Heart right ventricle (tissue), 16 donors: ENCODE measurements around the gene FGF7. TPM values are rescaled to one million over a fixed set of nuclear protein-coding genes. Genes with fewer than 3 reads are reported as not detected.
"Not testable (repeated sequence)": the region's sequence is repeated elsewhere in the genome, so short reads cannot be mapped to it uniquely, and the experiment has no call there.

Experiments used
- ATAC-seq, 8 donors: fragments of 200-7000 bp; cut with Tn5 transposase; one replicate each; pipeline ENCODE4 v1.9.1; 2020; ENCODE audit warnings: mild to moderate bottlenecking in 8 of 8, moderate library complexity in 8 of 8, moderate number of reproducible peaks in 1 of 8
- DNase-seq, 2 donors: peaks; one replicate each; pipeline ENCODE4 v3.0.0-alpha.2; 2020
- H3K27ac ChIP-seq, 10 donors: fragments of 200-600 bp; sonication (generic) in 2 of 10; one replicate each; pipeline versions ENCODE4 v1.5.0 to v1.8.0; 2020 to 2022; ENCODE audit warnings: mild to moderate bottlenecking in 3 of 10
- H3K27me3 ChIP-seq, 7 donors: fragments of 200-600 bp; one replicate each; pipeline ENCODE4 v1.8.0; 2021 to 2022; ENCODE audit warnings: mild to moderate bottlenecking in 2 of 7
- H3K36me3 ChIP-seq, 9 donors: fragments of 200-600 bp; sonication (generic) in 1 of 9; one replicate each; pipeline versions ENCODE4 v1.5.0 to v1.8.0; 2020 to 2022; ENCODE audit warnings: mild to moderate bottlenecking in 2 of 9
- H3K4me1 ChIP-seq, 9 donors: fragments of 200-600 bp; sonication (generic) in 1 of 9; one replicate each; pipeline versions ENCODE4 v1.5.0 to v1.8.0; 2020 to 2022; ENCODE audit warnings: mild to moderate bottlenecking in 4 of 9
- H3K4me3 ChIP-seq, 10 donors: fragments of 200-600 bp; sonication (generic) in 2 of 10; one replicate each; pipeline versions ENCODE4 v1.5.0 to v1.8.0; 2020 to 2022; ENCODE audit warnings: mild to moderate bottlenecking in 7 of 10, moderate library complexity in 2 of 10
- H3K9me3 ChIP-seq, 11 donors: fragments of 200-600 bp in 10 of 11; sonication (generic) in 2 of 11; one replicate each; pipeline versions ENCODE4 v1.5.0 to v1.8.0; 2013 to 2022; ENCODE audit warnings: mild to moderate bottlenecking in 2 of 11, control low read depth in 1 of 11, moderate library complexity in 1 of 11
- CTCF ChIP-seq, 9 donors: fragments of 200-600 bp; sonication (generic) in 2 of 9; IDR thresholded peaks; one replicate each; pipeline versions ENCODE4 v1.5.0 to v1.8.0; 2021 to 2022; ENCODE audit warnings: antibody characterized with exemption in 9 of 9, mild to moderate bottlenecking in 5 of 9, moderate library complexity in 1 of 9
- WGBS, 2 donors: extraction: QIAGEN DNeasy Blood & Tissue Kit; methylation state at CpG; one replicate each; pipeline ENCODE4 v1.1.7; 2013; ENCODE audit warnings: inconsistent platforms in 1 of 2; 5-methylcytosine and 5-hydroxymethylcytosine counted together
- intact Hi-C, 10 donors: fragments of 100-400 bp; cut with DNase I; formaldehyde crosslinking; loops; one replicate each; pipeline versions ENCODE4 v1.11.1 to v1.14.2; 2022
- polyA plus RNA-seq, 2 donors: library from polyadenylated mRNA; stranded (reverse); fragments of 200-250 nt; gene quantifications; one replicate each; pipeline ENCODE4 v1.2.3, GENCODE V29; 2013
- total RNA-seq, 10 donors: library from RNA; stranded (reverse); fragmentation: NEBNext Ultra II Directional in 3 of 10; extraction: Animal tissue kit (Norgen Biotek cat#: 25700) in 3 of 10; gene quantifications; one replicate each; pipeline versions ENCODE4 v1.2.1 to v1.2.4, GENCODE V29; 2021 to 2023
- donor health status: Arrhythmogenic right ventricular cardiomyopathy.
- donor health status: ischemic (EF 13 %, LVEDD 7.1; RV severe dilation, severe dysfunction).
- donor health status: healthy with polysubstance abuse.
- donor health status: DM: no; HTN: yes; CAD: no.
- donor health status: DM: no; HTN: no; CAD: no.
- donor health status: ischemic (EF 25% LVEDD 6.9; RV normal size, moderate dysfunction).
- donor health status: ischemic (EF 25% LVEDD 5.7; RV mildly dilated, moderate dysfunction).
- donor health status: healthy.
- donor health status: DM: yes; HTN: yes; CAD: no.
- donor health status: Ischemic cardiomyopathy.
- donor health status: ischemic (EF 35%, LVEDD 5.7; RV mildly dilated, moderate dysfunction).
- donor health status: nonischemic (EF 11% LVEDD 7.7; RV severe dilation, severe dysfunction).
- donor health status: DM: yes; HTN: yes; CAD: no.
- donor health status: PGD.
- donor health status: ischemic (EF 29% LVEDD 5.4; RV normal size, mild dysfunction).
- donor health status: nonischemic (EF 23%, LVEDD 6.1; RV moderate dilation, normal function).

Gene FGF7
- total and polyA plus RNA-seq, 12 donors = 9.4 to 44.2 (median 22.2) TPM

- intact Hi-C loops = no loop called here
- TF ChIP-seq CTCF (IDR thresholded peaks at IDR 0.05) = no peak
These were observed 78.5 kb downstream of the FGF7 start for GRCh38 chr15:49501586-49501985.

GRCh38 chr15:49506341-49506740 is 83.3 kb downstream of the FGF7 start:
- Histone ChIP-seq H3K4me3 (no peak overlapping the region), H3K9me3 (peaks cover 0 to 16% (median 0%) of the 10 kb centered on the region in 11 donors), H3K36me3 (no peaks in the 10 kb centered on the region), H3K27me3 (no peaks in the 10 kb centered on the region), H3K4me1 (no peaks in the 10 kb centered on the region), H3K27ac (no peak overlapping the region)
- 53 to 65% methylated on average over 1 of the region's 1 CpG for WGBS, 2 donors
- no peak for DNase-seq
- ATAC-seq = no peak
- no peak for TF ChIP-seq CTCF (IDR thresholded peaks at IDR 0.05)
- intact Hi-C loops = no loop called here

More at GRCh38 chr15:49501586-49501985, 78.5 kb downstream of the FGF7 start:
- Histone ChIP-seq H3K27me3 (no peaks in the 10 kb centered on the region), H3K9me3 (peaks cover 0 to 20% (median 0%) of the 10 kb centered on the region in 11 donors), H3K27ac (no peak overlapping the region), H3K4me3 (no peak overlapping the region), H3K36me3 (no peaks in the 10 kb centered on the region), H3K4me1 (no peaks in the 10 kb centered on the region)
- no peak for ATAC-seq
- DNase-seq = no peak
- 76 to 80% methylated on average over 1 of the region's 1 CpG for WGBS, 2 donors

- no peaks in the 10 kb centered on the region for H3K4me1 ChIP-seq
- no peak for TF ChIP-seq CTCF (IDR thresholded peaks at IDR 0.05)
- intact Hi-C loops = no loop called here
- no peak overlapping the region for H3K27ac ChIP-seq
- peaks cover 0 to 8% (median 0%) of the 10 kb centered on the region in 11 donors for H3K9me3 ChIP-seq
- no peaks in the 10 kb centered on the region for H3K27me3 ChIP-seq
- 73 to 79% methylated on average over 3 of the region's 3 CpGs for WGBS, 2 donors
- H3K36me3 ChIP-seq = no peaks in the 10 kb centered on the region
- ATAC-seq = no peak
- no peak overlapping the region for H3K4me3 ChIP-seq
- no peak for DNase-seq
These were observed 84.2 kb downstream of the FGF7 start for GRCh38 chr15:49507261-49507660.

GRCh38 chr15:49512739-49513138 is 89.7 kb downstream of the FGF7 start:
- 84 to 87% methylated on average over 4 of the region's 4 CpGs for WGBS, 2 donors
- H3K36me3 ChIP-seq, H3K4me3 ChIP-seq, H3K4me1 ChIP-seq, H3K27me3 ChIP-seq, intact Hi-C loops, H3K27ac ChIP-seq, DNase-seq, ATAC-seq: not testable (repeated sequence)
- peaks cover 0 to 11% (median 0%) of the 10 kb centered on the region in 11 donors for H3K9me3 ChIP-seq

- 73% methylated on average over 3 of the region's 3 CpGs for WGBS, 2 donors
- Histone ChIP-seq H3K27me3 (no peaks in the 10 kb centered on the region), H3K36me3 (no peaks in the 10 kb centered on the region), H3K4me3 (no peak overlapping the region), H3K4me1 (no peaks in the 10 kb centered on the region), H3K9me3 (peaks cover 0 to 26% (median 0%) of the 10 kb centered on the region in 11 donors), H3K27ac (no peak overlapping the region)
- intact Hi-C loops = no loop called here
- TF ChIP-seq CTCF (IDR thresholded peaks at IDR 0.05) = peak in 1 of 9 donors; percentile 15
- peak in 1 of 8 donors; percentile 29 for ATAC-seq
- DNase-seq = no peak
These were observed 98.8 kb downstream of the FGF7 start for GRCh38 chr15:49521802-49522201.
